BE2C (cell line): ENCODE measurements around the gene SLC66A2.

ENCODE experiments used
- DNase-seq: peaks from one replicate; pipeline ENCODE4 v3.0.0-alpha.2; 2020
- H3K27me3 ChIP-seq: fragments of 250-450 bp; sonication (Bioruptor Pico); 2 replicates; pipeline ENCODE4 v1.5.1; 2020; ENCODE audit warnings: mild to moderate bottlenecking
- H3K36me3 ChIP-seq: fragments of 250-450 bp; sonication (Bioruptor Pico); 2 replicates; pipeline ENCODE4 v1.5.1; 2020; ENCODE audit warnings: mild to moderate bottlenecking
- H3K4me1 ChIP-seq: fragments of 250-450 bp; sonication (Bioruptor Pico); 2 replicates; pipeline ENCODE4 v1.5.1; 2020
- H3K4me3 ChIP-seq: 2 replicates; pipeline ENCODE4 v1.5.1; 2011; ENCODE audit warnings: low read depth, low read length
- H3K9me3 ChIP-seq: fragments of 250-450 bp; sonication (Bioruptor Pico); 2 replicates; pipeline ENCODE4 v1.5.1; 2020
- CTCF ChIP-seq: IDR thresholded peaks from 2 replicates; pipeline ENCODE4 v1.5.1; 2012; ENCODE audit warnings: mild to moderate bottlenecking, low read depth, low read length

Gene SLC66A2

DNA sequence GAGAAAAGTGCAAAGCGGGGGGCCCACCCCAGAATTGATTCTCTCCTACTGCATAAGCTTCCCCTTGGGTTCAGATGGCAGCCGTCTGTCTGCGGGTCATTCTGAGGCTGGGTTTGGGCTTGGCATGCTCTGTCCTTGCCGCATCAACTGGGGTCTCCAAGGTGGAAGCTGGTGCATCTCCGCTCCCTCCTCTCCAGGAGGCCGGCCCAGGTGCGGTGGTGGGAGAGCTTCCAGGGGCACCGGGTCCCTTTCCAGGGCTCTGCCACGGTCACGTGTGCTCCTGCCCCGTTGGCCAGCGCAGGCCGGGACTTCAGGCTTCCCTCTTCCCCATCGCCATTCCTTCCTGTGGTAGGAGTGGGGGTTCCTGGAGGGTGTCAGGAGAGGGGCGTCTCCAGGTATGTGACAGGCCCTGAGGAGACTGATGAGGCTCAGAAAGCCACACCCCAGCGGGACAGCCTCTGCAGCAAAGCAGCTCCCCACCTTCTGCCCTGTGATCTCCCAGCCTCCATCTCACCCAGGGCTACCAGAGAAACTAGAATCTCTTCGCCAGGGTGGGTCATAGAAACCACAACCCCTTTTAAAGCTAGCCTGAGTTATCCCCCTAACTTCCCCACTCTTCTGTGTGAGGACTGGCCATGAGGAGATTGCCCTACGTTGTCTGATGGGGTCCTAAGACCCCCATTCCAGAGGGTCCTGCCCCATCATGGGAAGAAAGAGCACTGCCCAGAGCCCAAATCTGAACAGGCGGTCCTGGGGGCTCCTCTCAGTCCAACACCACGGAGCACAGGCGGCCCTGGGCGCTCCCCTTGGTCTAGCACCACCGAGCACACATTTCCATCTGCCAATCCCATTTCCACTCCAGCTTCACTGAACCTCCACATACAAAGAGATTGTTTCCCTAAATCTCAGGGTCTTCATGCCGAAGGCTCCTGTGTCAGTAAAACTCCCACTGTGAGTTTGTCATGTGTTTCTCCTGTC lies 76.6 kb downstream of the SLC66A2 start:
- TF ChIP-seq CTCF = no peak
- no peak for DNase-seq
- H3K36me3 ChIP-seq = no peaks in the 10 kb centered on the region
- H3K9me3 ChIP-seq = no peaks in the 10 kb centered on the region
- H3K4me1 ChIP-seq = no peaks in the 10 kb centered on the region
- H3K4me3 ChIP-seq = no peak overlapping the region
- H3K27me3 ChIP-seq = no peaks in the 10 kb centered on the region

DNA sequence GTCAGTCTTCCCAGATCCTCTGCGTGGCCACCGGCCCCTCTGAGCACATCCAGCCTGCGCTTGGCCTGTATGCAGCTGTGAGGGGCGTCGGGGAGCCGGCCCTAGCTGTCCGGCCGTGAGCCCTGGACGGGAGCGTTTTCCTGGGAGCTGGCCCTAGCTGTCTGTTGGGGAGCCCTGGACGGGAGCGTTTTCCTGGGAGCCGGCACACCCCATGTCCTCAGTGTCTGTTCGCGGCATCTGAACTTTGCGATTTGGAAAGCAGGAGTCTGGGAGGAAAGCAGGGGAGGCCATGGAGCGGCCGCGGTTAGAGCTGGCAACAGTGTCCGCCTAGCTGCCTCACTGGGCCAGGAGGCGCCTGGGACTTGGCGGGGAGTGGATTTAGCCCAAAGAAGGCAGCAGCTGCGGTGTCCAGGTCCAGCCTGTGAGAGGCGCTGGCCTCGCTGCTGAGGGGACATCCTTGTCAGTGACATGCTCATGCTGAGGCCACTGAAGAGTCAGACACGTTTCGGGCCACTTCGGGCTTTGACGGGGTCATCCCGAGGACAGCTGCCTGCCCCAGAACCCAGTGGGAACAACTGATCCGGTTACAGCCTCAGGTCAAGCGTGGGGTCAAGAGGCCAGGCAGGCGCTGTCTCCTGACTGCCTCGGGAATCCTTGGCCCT lies 77.9 kb downstream of the SLC66A2 start:
- H3K36me3 ChIP-seq = no peaks in the 10 kb centered on the region
- no peak for TF ChIP-seq CTCF
- no peaks in the 10 kb centered on the region for H3K27me3 ChIP-seq
- no peak for DNase-seq
- no peaks in the 10 kb centered on the region for H3K9me3 ChIP-seq
- H3K4me1 ChIP-seq = no peaks in the 10 kb centered on the region
- H3K4me3 ChIP-seq = no peak overlapping the region

DNA sequence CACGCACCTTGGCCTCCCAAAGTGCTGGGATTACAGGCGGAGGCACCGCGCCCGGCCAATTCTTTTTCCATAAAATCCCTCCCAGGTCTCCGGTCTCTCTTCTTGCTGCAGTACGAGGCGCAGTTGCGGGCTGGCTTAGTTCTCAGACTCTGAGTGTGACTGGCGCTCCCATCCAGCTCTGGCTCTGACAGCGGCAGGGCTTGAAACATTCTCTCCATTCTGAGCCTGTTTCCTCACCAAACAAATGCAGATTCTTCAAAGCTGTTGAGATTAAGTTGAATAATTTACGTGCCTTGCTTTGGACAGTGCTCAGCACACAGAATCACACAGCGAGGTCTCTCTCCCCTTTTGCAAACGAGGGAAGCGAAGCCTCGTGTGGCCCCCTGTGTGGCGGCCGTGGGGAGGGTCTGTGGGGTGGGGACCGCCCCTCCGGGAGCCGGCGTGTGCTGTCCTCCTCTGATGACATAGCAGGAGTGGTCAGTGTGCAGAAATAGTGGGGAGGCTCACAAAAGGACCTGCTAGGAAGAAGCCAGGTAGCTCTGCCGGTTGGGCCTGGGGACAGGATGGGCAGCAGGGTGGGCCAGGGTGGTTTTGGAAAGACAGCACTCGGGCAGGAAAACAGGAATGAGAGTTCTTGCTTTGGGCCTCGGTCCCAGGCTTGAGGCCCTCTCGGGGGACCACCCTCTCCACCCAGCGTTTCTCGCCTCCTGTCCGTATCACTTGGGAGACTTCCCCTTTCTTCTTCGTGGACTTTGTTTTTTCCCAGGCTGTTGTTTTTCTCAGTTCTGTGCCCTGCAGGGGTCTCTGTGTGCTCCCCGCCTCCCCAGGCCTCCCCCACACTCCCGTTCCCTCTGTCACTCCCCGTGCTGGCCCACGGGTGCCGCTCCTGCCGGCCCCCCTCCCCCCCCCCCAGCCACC lies 78.7 kb downstream of the SLC66A2 start:
- TF ChIP-seq CTCF = no peak
- no peak for DNase-seq
- Histone ChIP-seq H3K4me3 (no peak overlapping the region), H3K27me3 (no peaks in the 10 kb centered on the region), H3K36me3 (no peaks in the 10 kb centered on the region), H3K9me3 (no peaks in the 10 kb centered on the region), H3K4me1 (no peaks in the 10 kb centered on the region)

- Histone ChIP-seq H3K4me1 (no peaks in the 10 kb centered on the region), H3K9me3 (no peaks in the 10 kb centered on the region), H3K4me3 (no peak overlapping the region), H3K27me3 (no peaks in the 10 kb centered on the region), H3K36me3 (no peaks in the 10 kb centered on the region)
- DNase-seq = no peak
- no peak for TF ChIP-seq CTCF
Measured at GRCh38 chr18:79871481-79872091, 79.9 kb downstream of the SLC66A2 start.

DNA sequence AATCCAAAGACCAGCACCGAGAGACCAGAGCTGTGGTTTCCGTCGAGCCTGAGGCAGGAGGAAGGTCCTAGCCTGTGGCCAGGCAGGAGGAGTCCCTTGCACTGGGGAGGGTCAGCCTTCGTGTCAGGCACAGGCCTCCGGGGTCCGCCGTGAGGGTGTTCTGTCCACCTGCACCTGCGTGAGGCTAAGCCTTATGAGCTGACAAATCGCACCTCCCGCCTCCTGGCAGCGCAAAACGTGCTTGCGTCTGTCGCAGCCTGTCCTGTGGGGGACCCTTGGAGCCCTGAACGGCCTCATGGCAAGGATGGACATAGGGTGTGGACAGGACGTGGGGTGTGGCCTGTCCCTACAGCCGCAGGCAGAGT lies 80.4 kb downstream of the SLC66A2 start:
- TF ChIP-seq CTCF = no peak
- no peaks in the 10 kb centered on the region for H3K9me3 ChIP-seq
- no peaks in the 10 kb centered on the region for H3K27me3 ChIP-seq
- H3K4me1 ChIP-seq = no peaks in the 10 kb centered on the region
- H3K4me3 ChIP-seq = no peak overlapping the region
- no peaks in the 10 kb centered on the region for H3K36me3 ChIP-seq
- no peak for DNase-seq
